ENCODE results near the gene PRR14L.

PRR14L gene

DNA sequence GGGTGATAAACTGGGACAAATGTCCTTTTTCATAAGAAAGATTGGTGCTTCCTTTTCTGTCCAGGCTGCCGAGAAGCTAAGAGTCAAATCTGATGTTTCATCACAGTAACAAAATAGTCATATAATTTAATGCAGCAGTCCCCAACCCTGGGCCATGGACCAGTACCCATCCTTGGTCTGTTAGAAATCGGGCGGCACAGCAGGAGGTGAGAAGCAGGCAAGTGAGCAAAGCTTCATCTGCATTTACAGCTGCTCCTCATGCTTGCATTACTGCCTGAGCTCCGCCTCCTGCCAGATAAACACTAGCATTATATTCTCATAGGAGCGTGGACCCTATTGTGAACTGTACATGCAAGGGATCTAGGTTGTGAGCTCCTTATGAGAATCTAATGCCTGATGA is 26.2 kb downstream of the PRR14L start:
- no peak for TF ChIP-seq CTCF (IDR thresholded peaks at IDR 0.05)

GRCh38 chr22:31719850-31720471 is 30.0 kb downstream of the PRR14L start:
- TF ChIP-seq CTCF (IDR thresholded peaks at IDR 0.05), result no peak

GRCh38 chr22:31715147-31715778 is 34.7 kb downstream of the PRR14L start:
- TF ChIP-seq CTCF (IDR thresholded peaks at IDR 0.05), result no peak

DNA sequence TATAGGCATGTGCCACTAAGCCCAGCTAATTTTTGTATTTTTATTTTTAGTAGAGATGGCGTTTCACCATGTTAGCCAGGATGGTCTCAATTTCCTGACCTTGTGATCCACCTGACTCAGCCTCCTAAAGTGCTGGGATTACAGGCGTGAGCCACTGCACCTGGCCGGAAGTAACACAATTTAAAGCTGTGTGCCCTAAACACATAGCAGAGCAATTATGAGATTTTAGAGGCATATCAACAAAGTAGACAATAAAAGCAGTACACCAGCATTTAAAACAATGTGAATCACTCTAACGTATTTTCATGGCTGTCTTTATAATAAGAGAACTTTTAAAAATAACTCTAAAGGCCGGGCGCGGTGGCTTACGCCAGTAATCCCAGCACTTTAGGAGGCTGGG is 42.4 kb downstream of the PRR14L start:
- no peak for TF ChIP-seq CTCF (IDR thresholded peaks at IDR 0.05)

DNA sequence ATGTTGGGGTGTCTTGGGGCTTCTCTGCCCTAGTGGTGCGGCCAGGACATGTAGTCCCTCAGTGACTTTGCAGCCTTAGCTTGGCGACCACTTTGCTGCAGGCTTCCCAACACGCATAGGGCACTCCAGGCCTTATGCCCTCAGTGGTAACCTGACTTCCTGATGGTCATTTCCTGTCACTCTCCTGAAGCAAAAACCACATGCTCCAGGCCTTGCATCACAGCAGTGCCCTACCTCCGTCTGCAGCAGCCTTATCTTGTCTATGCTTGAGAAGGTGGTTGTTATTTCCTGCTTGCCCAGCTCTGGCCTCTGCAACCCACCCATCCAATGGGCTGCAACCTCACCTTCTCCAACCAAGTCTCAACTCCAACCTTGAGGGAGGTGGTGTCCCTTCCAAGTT is 54.5 kb downstream of the PRR14L start:
- no peak for TF ChIP-seq CTCF (IDR thresholded peaks at IDR 0.05)

- no peak for TF ChIP-seq CTCF (IDR thresholded peaks at IDR 0.05)
These were observed 57.6 kb downstream of the PRR14L start for GRCh38 chr22:31692186-31692886.

GRCh38 chr22:31691408-31691807 is 58.5 kb downstream of the PRR14L start:
- TF ChIP-seq CTCF (IDR thresholded peaks at IDR 0.05), result no peak

Data from LNCAP (cell line).